GM12878 (cell line): Measurements from ENCODE around the gene STARD13. TPM values are rescaled to one million over a fixed set of nuclear protein-coding genes. Genes with fewer than 3 reads are reported as not detected.

Source experiments
- ATF2 ChIP-seq: IDR thresholded peaks from 2 replicates; pipeline ENCODE4 v1.6.1; 2012; ENCODE audit warnings: low read length, inconsistent platforms
- ATF3 ChIP-seq: IDR thresholded peaks from 2 replicates; pipeline ENCODE4 v1.6.1; 2011; ENCODE audit warnings: low read depth, mild to moderate bottlenecking, low read length, moderate library complexity, borderline replicate concordance; ENCODE audit errors: extremely low read depth
- BCL11A ChIP-seq: IDR thresholded peaks from 2 replicates; pipeline ENCODE4 v1.6.1; 2011; ENCODE audit warnings: low read depth, low read length
- BHLHE40 ChIP-seq, 2 experiments: fragments of 450-650 bp in 1 of 2; IDR thresholded peaks; 2 replicates each; pipeline ENCODE4 v1.6.1; 2011 to 2017; ENCODE audit warnings: low read depth in 2 of 2, borderline replicate concordance in 1 of 2, improper control_type of control experiment in 1 of 2, low read length in 1 of 2, mild to moderate bottlenecking in 1 of 2
- CREB1 ChIP-seq: IDR thresholded peaks from 2 replicates; pipeline ENCODE4 v1.6.1; 2012; ENCODE audit warnings: low read depth, mild to moderate bottlenecking, inconsistent platforms
- E2F8 ChIP-seq: fragments of 450-650 bp; IDR thresholded peaks from 2 replicates; pipeline ENCODE4 v1.6.1; 2018; ENCODE audit warnings: mild to moderate bottlenecking, low read depth, moderate library complexity; ENCODE audit not compliant: partially characterized antibody
- FOXK2 ChIP-seq: fragments of 450-650 bp; IDR thresholded peaks from 2 replicates; pipeline ENCODE4 v1.6.1; 2017; ENCODE audit warnings: mild to moderate bottlenecking, moderate library complexity
- HDGF ChIP-seq: fragments of 450-650 bp; IDR thresholded peaks from 2 replicates; pipeline ENCODE4 v1.6.1; 2016; ENCODE audit warnings: antibody characterized with exemption
- IKZF1 ChIP-seq: fragments of 450-650 bp; conservative IDR thresholded peaks from 2 replicates; pipeline ENCODE4 v1.6.1; 2017; ENCODE audit warnings: antibody characterized with exemption, mild to moderate bottlenecking
- NR2C1 ChIP-seq: fragments of 450-650 bp; IDR thresholded peaks from 2 replicates; pipeline ENCODE4 v1.6.1; 2017; ENCODE audit warnings: antibody characterized with exemption, mild to moderate bottlenecking, moderate library complexity
- PAX8 ChIP-seq: fragments of 450-650 bp; IDR thresholded peaks from 2 replicates; pipeline ENCODE4 v1.6.1; 2017; ENCODE audit warnings: mild to moderate bottlenecking, moderate library complexity
- POLR2A ChIP-seq: IDR thresholded peaks from 2 replicates; pipeline ENCODE4 v1.6.1; 2011; ENCODE audit warnings: low read depth, mild to moderate bottlenecking, low read length
- PRDM15 ChIP-seq: fragments of 450-650 bp; formaldehyde crosslinking; IDR thresholded peaks from 2 replicates; pipeline ENCODE4 v1.4.0; 2020; ENCODE audit warnings: mild to moderate bottlenecking, moderate library complexity
- RAD21 ChIP-seq: IDR thresholded peaks from 2 replicates; pipeline ENCODE4 v1.6.1; 2011; ENCODE audit warnings: mild to moderate bottlenecking, low read depth, low read length, moderate library complexity; ENCODE audit not compliant: insufficient read depth
- SMAD1 ChIP-seq: fragments of 450-650 bp; IDR thresholded peaks from 2 replicates; pipeline ENCODE4 v1.6.1; 2018; ENCODE audit warnings: mild to moderate bottlenecking, low read depth; ENCODE audit not compliant: partially characterized antibody
- TCF12 ChIP-seq: IDR thresholded peaks from 2 replicates; pipeline ENCODE4 v1.6.1; 2011; ENCODE audit warnings: low read depth, mild to moderate bottlenecking, low read length
- WRNIP1 ChIP-seq: IDR thresholded peaks from 2 replicates; pipeline ENCODE4 v1.6.1; 2011; ENCODE audit warnings: low read depth, low read length, improper control_type of control experiment, borderline replicate concordance
- ZBTB4 ChIP-seq: fragments of 450-650 bp; formaldehyde crosslinking; IDR thresholded peaks from 2 replicates; pipeline ENCODE4 v1.4.0; 2022; ENCODE audit warnings: mild to moderate bottlenecking, moderate library complexity
- ZNF384 ChIP-seq: IDR thresholded peaks from 2 replicates; pipeline ENCODE4 v1.6.1; 2012; ENCODE audit warnings: low read depth, mild to moderate bottlenecking, low read length, improper control_type of control experiment, borderline replicate concordance
- polyA plus RNA-seq, 11 experiments: library from polyadenylated mRNA; depleted of rRNA in 4 of 11; unstranded in 6 of 11; stranded (reverse) in 5 of 11; fragments of >200 nt; fragmentation: Nextera tagmentation in 4 of 11; fragmentation: Illumina TruSeq in 1 of 11; extraction: Ambion mirVana in 4 of 11; extraction: Trizol in 1 of 11; gene quantifications; 1 replicate in 1 of 11; 2 replicates in 10 of 11; pipeline versions ENCODE4 v1.2.1 to v1.2.3, GENCODE V29; 2011 to 2016; ENCODE audit warnings: inconsistent platforms in 2 of 11, missing spikeins in 2 of 11, low read depth in 1 of 11
- total RNA-seq, 4 experiments: library from RNA; depleted of rRNA in 3 of 4; stranded (reverse); fragments of >200 nt in 3 of 4; fragmentation: Illumina TruSeq in 1 of 4; extraction: Trizol in 1 of 4; gene quantifications; 2 replicates each; pipeline versions ENCODE4 v1.2.1 to v1.2.3, GENCODE V29; 2013 to 2021

The STARD13 gene
- total and polyA plus RNA-seq, 10 of the 15 experiments (the other 5 are each of a cell fraction or from before 2014, with no cell fraction given): 4.0 to 41.6 (median 10.1) TPM

GRCh38 chr13:33205804-33206221 lies 79.7 kb downstream of the STARD13 start (continued):
- TF ChIP-seq SMAD1: peak; percentile 84
- TF ChIP-seq BCL11A: no peak
- TF ChIP-seq NR2C1: no peak
- TF ChIP-seq POLR2A: peak; percentile 43
- TF ChIP-seq ATF2: no peak
- TF ChIP-seq BHLHE40 (IDR thresholded peaks at IDR 0.05; ENCODE audit: borderline replicate concordance in 1 of 2, low read depth in 2 of 2, low read length in 1 of 2): no peak
- no peak for TF ChIP-seq FOXK2
- no peak for TF ChIP-seq CREB1
- 0 out of 2 replicates have a peak, but pooled peaks have one; percentile 8 for TF ChIP-seq TCF12
- TF ChIP-seq E2F8: no peak
- no peak for TF ChIP-seq PAX8
- no peak for TF ChIP-seq ZBTB4 (CRISPR knock-in tag)
- TF ChIP-seq IKZF1: 0 out of 2 replicates have a peak, but pooled peaks have one; percentile 15
- no peak for TF ChIP-seq RAD21
- no peak for TF ChIP-seq HDGF
- TF ChIP-seq PRDM15 (CRISPR knock-in tag): no peak
- no peak for TF ChIP-seq WRNIP1
- TF ChIP-seq ZNF384: peak; percentile 72
- no peak for TF ChIP-seq ATF3
